Right atrium auricular region (tissue), 2 donors: ENCODE measurements around the gene CREBRF. TPM values are rescaled to one million over a fixed set of nuclear protein-coding genes. Genes with fewer than 3 reads are reported as not detected.

Source experiments
- DNase-seq: peaks from one replicate; pipeline ENCODE4 v3.0.0-alpha.2; 2019; ENCODE audit warnings: low spot score
- H3K27ac ChIP-seq, 2 donors: fragments of 200-600 bp; sonication (generic); 1 replicate in 1 of 2; 2 replicates in 1 of 2; pipeline ENCODE4 v1.5.1; 2016 to 2019
- H3K27me3 ChIP-seq, 2 donors: fragments of 200-600 bp; sonication (generic); one replicate each; pipeline versions ENCODE4 v1.5.1 to v1.6.0; 2017 to 2019
- H3K36me3 ChIP-seq: fragments of 200-600 bp; sonication (generic); one replicate; pipeline ENCODE4 v1.5.1; 2016
- H3K4me1 ChIP-seq, 2 donors: fragments of 200-600 bp; sonication (generic); one replicate each; pipeline versions ENCODE4 v1.5.1 to v1.6.0; 2017 to 2019
- H3K4me3 ChIP-seq, 2 donors: fragments of 200-600 bp; sonication (generic); 1 replicate in 1 of 2; 2 replicates in 1 of 2; pipeline ENCODE4 v1.5.1; 2017 to 2019; ENCODE audit warnings: mild to moderate bottlenecking in 1 of 2, moderate library complexity in 1 of 2
- H3K9me3 ChIP-seq, 2 donors: fragments of 200-600 bp; sonication (generic); one replicate each; pipeline ENCODE4 v1.5.1; 2019
- CTCF ChIP-seq, 2 donors: fragments of 200-600 bp; sonication (generic); IDR thresholded peaks; one replicate each; pipeline ENCODE4 v1.5.1; 2019; ENCODE audit warnings: antibody characterized with exemption in 2 of 2
- total RNA-seq, 2 donors: library from RNA; depleted of rRNA; stranded (reverse); fragments of >200 nt; gene quantifications; one replicate each; pipeline ENCODE4 v1.1.0, GENCODE V29; 2016

CREBRF gene
- total RNA-seq, 2 donors from 2014 or later: 20.9 to 22.5 TPM

GRCh38 chr5:173093606-173094005, 37.5 kb downstream of the CREBRF start:
- Histone ChIP-seq H3K27ac (peak overlapping the region; percentile 13 to 45), H3K36me3 (peaks cover 13% of the 10 kb centered on the region), H3K27me3 (no peaks in the 10 kb centered on the region), H3K4me1 (peaks cover 0 to 25% of the 10 kb centered on the region in 2 donors), H3K4me3 (no peak overlapping the region), H3K9me3 (no peaks in the 10 kb centered on the region)
- no peak for TF ChIP-seq CTCF (IDR thresholded peaks at IDR 0.05)
- no peak for DNase-seq

- no peak for DNase-seq
- Histone ChIP-seq H3K4me3 (no peak overlapping the region), H3K27me3 (no peaks in the 10 kb centered on the region), H3K9me3 (no peaks in the 10 kb centered on the region), H3K27ac (peak overlapping the region; percentile 13 to 45), H3K4me1 (peaks cover 0 to 29% of the 10 kb centered on the region in 2 donors), H3K36me3 (peaks cover 10% of the 10 kb centered on the region)
- no peak for TF ChIP-seq CTCF (IDR thresholded peaks at IDR 0.05)
These were observed 38.0 kb downstream of the CREBRF start for GRCh38 chr5:173094012-173094661.

GRCh38 chr5:173098787-173099186, 42.6 kb downstream of the CREBRF start:
- peaks cover 0 to 17% of the 10 kb centered on the region in 2 donors for H3K4me1 ChIP-seq
- DNase-seq: no peak
- no peaks in the 10 kb centered on the region for H3K9me3 ChIP-seq
- H3K36me3 ChIP-seq: no peaks in the 10 kb centered on the region
- no peak overlapping the region for H3K4me3 ChIP-seq
- no peaks in the 10 kb centered on the region for H3K27me3 ChIP-seq
- no peak for TF ChIP-seq CTCF (IDR thresholded peaks at IDR 0.05)
- H3K27ac ChIP-seq: no peak overlapping the region

DNA sequence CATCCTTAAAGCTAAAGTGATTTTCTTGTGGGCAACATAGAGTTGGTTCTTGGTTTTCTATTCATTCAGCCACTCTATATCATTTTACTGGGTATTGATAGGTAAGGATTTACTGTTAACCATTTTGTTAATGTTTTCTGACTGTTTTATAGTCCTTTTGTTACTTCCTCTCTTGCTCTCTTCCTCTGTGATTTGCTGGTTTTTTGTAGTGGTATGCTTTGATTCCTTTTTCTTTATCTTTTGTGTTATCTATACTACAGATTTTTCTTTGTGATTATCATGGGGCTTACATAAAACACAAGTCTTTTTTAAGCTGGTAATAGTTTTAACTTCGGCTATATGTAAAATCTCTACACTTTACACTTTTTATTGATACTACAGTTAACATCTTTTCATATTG, 43.3 kb downstream of the CREBRF start:
- no peak for DNase-seq
- H3K27ac ChIP-seq: no peak overlapping the region
- H3K27me3 ChIP-seq: no peaks in the 10 kb centered on the region
- no peaks in the 10 kb centered on the region for H3K9me3 ChIP-seq
- H3K4me1 ChIP-seq: peaks cover 0 to 11% of the 10 kb centered on the region in 2 donors
- H3K4me3 ChIP-seq: no peak overlapping the region
- H3K36me3 ChIP-seq: no peaks in the 10 kb centered on the region
- TF ChIP-seq CTCF (IDR thresholded peaks at IDR 0.05): no peak

GRCh38 chr5:173101245-173101644, 45.1 kb downstream of the CREBRF start:
- Histone ChIP-seq H3K4me1 (peaks cover 0 to 6% of the 10 kb centered on the region in 2 donors), H3K9me3 (no peaks in the 10 kb centered on the region), H3K4me3 (no peak overlapping the region), H3K27ac (no peak overlapping the region), H3K27me3 (no peaks in the 10 kb centered on the region), H3K36me3 (no peaks in the 10 kb centered on the region)
- TF ChIP-seq CTCF (IDR thresholded peaks at IDR 0.05): no peak
- DNase-seq: no peak

DNA sequence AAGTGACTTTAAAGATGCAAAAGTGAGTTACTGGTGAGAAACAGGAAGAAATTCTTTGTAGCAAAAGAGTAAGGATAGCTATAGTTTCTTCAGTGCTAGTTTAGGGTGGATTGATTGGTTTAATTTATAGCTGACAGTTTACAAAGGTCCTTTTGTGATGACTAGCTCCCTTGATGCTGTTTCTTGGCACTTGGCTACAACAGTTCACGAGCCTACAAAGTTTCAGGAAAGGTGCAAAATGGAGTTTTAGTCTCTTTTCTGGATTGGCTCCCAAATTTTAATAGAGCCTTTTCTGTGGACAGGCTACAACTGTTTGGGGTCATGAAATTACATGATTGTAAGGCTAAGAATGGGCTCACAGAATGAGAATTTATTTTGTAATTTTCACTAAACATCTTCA, 47.3 kb downstream of the CREBRF start:
- H3K27me3 ChIP-seq: no peaks in the 10 kb centered on the region
- no peak overlapping the region for H3K27ac ChIP-seq
- no peak for TF ChIP-seq CTCF (IDR thresholded peaks at IDR 0.05)
- peaks cover under 1% of the 10 kb centered on the region for H3K36me3 ChIP-seq
- DNase-seq: no peak
- H3K9me3 ChIP-seq: no peaks in the 10 kb centered on the region
- H3K4me3 ChIP-seq: no peak overlapping the region
- peaks cover 0 to 6% of the 10 kb centered on the region in 2 donors for H3K4me1 ChIP-seq
